GM12892 (cell line): ENCODE data around the gene KCNG4.
"Not testable (repeated sequence)": the region's sequence is repeated elsewhere in the genome, so short reads cannot be mapped to it uniquely, and the experiment has no call there.

ENCODE experiments used
- DNase-seq: peaks from one replicate; pipeline ENCODE4 v3.0.0; 2011; ENCODE audit not compliant: insufficient read length
- FAIRE-seq: peaks from 2 replicates; lab custom pipeline; 2011; peaks lifted over from hg19 to GRCh38; lab: Jason Lieb, UNC
- POLR2A ChIP-seq: IDR thresholded peaks from 2 replicates; pipeline ENCODE4 v1.6.1; 2011; ENCODE audit warnings: low read depth, low read length, control low read depth
- POLR2AphosphoS5 ChIP-seq: IDR thresholded peaks from 2 replicates; pipeline ENCODE4 v1.6.1; 2011; ENCODE audit warnings: low read depth, low read length, control low read depth
- TAF1 ChIP-seq: IDR thresholded peaks from 2 replicates; pipeline ENCODE4 v1.6.1; 2011; ENCODE audit warnings: low read depth, mild to moderate bottlenecking, control low read depth, low read length, borderline replicate concordance

The KCNG4 gene

DNA sequence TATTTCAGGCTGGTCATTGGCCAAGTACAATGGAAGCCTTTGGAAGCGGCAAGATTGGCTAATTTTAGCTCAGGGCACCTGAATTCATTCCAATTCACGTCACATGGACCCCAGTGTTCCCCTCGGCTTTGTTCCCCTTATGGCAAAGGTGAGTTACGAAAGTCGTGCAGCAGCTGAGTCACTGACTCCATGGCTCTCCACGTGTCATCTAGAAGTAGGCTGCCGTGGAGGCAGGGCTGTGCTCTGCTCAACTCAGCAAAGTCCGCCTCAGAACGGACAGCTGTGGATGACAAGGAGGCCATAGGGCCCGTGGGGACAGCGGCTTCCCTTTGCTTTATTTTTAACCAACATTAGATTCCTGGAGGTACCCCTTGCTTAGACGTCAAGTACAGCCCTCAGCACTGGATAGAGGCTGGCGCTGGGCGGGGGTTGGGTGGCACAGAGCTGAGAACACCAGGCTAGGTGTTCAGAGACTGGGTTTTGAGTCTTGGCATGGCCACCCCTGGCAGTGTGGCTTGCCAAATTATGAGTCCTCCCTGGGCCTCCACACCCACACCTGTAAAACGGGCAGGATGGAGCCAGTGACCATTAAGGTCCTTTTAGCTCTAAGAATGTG lies 25.3 kb downstream of the KCNG4 start:
- DNase-seq (no peak), FAIRE-seq (no peak)
- TF ChIP-seq POLR2A (no peak), POLR2AphosphoS5 (no peak)

DNA sequence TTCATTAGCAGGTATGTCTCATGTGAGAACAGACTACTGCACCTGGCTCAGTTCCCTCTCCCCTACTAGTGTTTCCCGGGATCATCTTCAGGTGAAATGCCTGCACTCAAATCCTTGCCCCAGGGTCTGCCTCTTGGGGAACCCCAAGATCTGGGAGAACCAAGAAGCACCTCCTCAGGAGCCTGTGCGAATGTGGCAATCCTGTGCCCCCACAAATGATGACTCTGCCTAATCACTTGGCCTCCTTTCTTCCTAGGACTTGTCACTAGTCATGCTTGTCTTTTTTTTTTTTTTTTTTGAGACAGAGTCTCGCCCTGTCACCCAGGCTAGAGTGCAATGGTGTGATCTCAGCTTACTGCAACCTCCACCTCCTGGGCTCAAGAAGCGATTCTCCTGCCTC lies 27.2 kb downstream of the KCNG4 start:
- no peak for TF ChIP-seq POLR2AphosphoS5
- no peak for TF ChIP-seq TAF1
- TF ChIP-seq POLR2A = no peak
- DNase-seq (no peak), FAIRE-seq (no peak)

DNA sequence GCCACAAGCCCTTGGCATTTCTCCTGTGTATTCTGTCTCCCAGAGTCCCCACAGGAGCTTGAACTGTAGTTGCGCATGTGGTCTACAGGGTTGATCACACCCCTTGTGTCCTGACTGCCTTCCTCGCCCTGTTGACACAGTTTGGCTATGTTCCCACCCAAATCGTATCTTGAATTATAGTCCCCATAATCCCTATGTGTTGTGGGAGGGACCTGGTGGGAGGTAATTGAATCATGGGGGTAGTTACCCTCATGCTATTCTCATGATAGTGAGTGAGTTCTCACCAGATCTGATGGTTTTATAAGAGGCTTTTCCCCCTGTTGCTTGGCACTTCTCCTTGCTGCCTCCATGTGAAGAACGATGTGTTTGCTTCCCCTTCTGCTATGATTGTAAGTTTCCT lies 27.7 kb downstream of the KCNG4 start:
- no peak for FAIRE-seq
- no peak for DNase-seq
- TF ChIP-seq POLR2A (no peak), TAF1 (no peak), POLR2AphosphoS5 (no peak)

DNA sequence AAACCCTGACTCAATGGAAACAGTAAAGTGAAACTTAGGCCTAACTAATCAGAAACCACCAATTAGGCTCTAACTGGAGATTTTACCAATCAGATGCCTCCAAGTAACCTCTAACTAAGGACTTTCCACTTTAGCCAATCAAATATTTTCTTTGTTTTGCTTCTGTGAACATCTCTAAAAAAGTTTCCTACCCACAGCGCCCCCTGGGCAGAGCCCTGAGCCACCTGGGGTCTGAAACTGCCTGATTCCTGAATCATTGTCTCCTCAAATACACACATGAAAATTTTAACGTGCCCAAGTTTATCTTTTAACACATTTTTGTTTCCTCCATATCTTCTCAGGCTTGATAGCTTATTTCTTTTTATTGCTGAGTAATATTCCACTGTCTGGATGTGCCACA lies 29.8 kb downstream of the KCNG4 start:
- DNase-seq (no peak), FAIRE-seq (no peak)
- TF ChIP-seq POLR2AphosphoS5 = no peak
- TF ChIP-seq POLR2A = no peak
- no peak for TF ChIP-seq TAF1

GRCh38 chr16:84207879-84208278 lies 31.9 kb downstream of the KCNG4 start:
- DNase-seq = no peak
- no peak for FAIRE-seq
- TF ChIP-seq POLR2A = no peak
- no peak for TF ChIP-seq TAF1
- no peak for TF ChIP-seq POLR2AphosphoS5

- FAIRE-seq (no peak), DNase-seq (no peak)
- no peak for TF ChIP-seq POLR2AphosphoS5
- no peak for TF ChIP-seq POLR2A
- no peak for TF ChIP-seq TAF1
Observed at GRCh38 chr16:84207251-84207650, 32.6 kb downstream of the KCNG4 start.

DNA sequence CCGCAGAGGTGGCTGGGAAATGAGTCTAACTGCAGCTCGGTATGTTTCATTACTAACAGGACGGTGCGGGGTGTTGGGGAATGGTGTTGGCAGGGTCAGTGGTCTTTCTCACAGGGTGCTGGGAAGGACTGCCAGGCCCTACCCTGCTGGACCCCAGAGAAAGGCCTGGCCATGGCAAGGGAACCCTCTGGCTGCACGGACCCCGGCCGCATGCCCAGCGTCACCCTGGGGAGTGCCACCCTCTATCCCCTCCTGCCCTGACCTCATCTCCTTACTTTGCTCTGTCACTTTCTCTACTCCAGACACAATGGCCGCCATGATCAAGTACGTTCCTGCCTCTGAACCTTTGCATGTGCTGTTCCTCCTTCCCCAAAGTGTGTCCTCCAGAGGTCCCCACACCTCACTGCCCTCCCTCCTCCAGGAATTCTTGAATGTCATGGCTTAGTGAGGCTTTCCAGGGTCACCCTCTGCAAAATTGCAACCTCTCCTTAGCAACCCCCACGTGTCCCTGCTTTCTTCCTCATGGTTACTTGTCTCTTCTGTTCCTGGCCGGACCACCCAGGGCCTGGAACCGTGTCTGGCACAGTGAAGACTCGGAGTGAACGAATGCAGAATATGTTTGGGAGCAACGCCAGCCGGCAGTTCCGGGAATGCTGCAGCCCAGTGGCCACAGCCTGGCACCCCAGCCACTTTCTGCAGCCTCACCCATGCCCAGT lies 33.7 kb downstream of the KCNG4 start:
- FAIRE-seq = no peak
- no peak for DNase-seq
- TF ChIP-seq POLR2AphosphoS5 (no peak), POLR2A (no peak), TAF1 (no peak)

GRCh38 chr16:84205123-84205522 lies 34.7 kb downstream of the KCNG4 start:
- not testable (repeated sequence) for FAIRE-seq, DNase-seq

DNA sequence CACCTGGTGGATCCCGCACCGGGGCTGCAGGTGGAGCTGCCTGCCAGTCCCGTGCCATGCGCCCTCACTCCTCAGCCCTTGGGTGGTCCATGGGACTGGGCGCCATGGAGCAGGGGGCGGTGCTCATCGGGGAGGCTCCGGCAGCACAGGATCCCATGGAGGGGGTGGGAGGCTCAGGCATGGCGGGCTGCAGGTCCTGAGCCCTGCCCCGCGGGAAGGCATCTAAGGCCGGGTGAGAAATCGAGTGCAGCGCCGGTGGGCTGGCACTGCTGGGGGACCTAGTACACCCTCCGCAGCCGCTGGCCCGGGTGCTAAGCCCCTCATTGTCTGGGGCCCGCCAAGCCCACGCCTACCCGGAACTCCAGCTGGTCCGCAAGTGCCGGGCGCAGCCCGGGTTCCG lies 35.3 kb downstream of the KCNG4 start:
- not testable (repeated sequence) for DNase-seq, FAIRE-seq

DNA sequence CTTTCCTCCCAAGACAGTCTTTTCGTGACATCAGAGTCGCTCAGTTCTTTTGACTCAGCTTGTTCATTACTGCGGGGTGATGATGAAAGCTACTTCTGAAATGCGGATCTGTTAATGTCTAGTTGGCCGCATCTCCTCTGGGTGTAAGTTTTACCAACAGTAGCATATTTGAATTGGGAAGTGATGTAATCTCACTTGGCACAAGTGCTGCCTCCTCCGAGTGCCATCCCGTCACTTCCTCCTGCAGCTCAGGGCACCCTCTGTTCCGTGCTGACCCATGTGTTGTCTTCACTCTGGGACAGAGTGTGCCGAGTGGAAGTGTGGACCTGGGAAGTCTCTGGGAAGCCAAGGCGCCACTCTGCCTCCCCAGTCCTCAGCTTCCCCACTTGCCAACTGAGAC lies 40.0 kb downstream of the KCNG4 start:
- FAIRE-seq (no peak), DNase-seq (no peak)
- no peak for TF ChIP-seq TAF1
- no peak for TF ChIP-seq POLR2AphosphoS5
- no peak for TF ChIP-seq POLR2A

DNA sequence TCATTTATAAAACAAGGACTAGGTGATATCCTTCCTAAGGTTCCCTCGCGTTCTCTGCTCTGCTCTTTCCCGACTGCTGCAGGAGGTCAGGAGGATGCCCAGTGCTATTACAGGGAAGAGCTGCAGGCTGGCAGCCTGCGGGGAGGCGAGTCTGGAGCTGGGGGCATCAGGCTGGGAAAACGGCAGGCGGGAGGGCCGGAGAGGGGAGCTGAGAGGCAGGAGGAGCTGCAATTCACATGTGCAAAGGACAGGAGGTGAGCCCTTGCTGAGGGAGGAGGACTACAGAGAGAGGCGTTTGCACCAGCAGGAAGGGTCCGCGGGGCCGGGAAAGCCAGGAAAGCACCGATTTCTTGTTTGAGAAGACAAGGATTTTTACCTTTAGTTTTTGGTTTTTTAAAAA lies 40.7 kb downstream of the KCNG4 start:
- FAIRE-seq = no peak
- TF ChIP-seq POLR2A = no peak
- no peak for TF ChIP-seq POLR2AphosphoS5
- no peak for TF ChIP-seq TAF1
- no peak for DNase-seq

- no peak for TF ChIP-seq TAF1
- no peak for TF ChIP-seq POLR2AphosphoS5
- no peak for TF ChIP-seq POLR2A
- DNase-seq = no peak
- no peak for FAIRE-seq
Observed at GRCh38 chr16:84198401-84198800, 41.4 kb downstream of the KCNG4 start.

- no peak for FAIRE-seq
- no peak for DNase-seq
- no peak for TF ChIP-seq POLR2A
- TF ChIP-seq POLR2AphosphoS5 = no peak
- TF ChIP-seq TAF1 = no peak
Observed at GRCh38 chr16:84197466-84198128, 42.2 kb downstream of the KCNG4 start.
